Measurements from ENCODE around the gene DMPK. TPM values are rescaled to one million over a fixed set of nuclear protein-coding genes. Genes with fewer than 3 reads are reported as not detected.

Gene DMPK
- total RNA-seq, 6 donors from 2014 or later, result 24.2 to 192 (median 43.8) TPM

DNA sequence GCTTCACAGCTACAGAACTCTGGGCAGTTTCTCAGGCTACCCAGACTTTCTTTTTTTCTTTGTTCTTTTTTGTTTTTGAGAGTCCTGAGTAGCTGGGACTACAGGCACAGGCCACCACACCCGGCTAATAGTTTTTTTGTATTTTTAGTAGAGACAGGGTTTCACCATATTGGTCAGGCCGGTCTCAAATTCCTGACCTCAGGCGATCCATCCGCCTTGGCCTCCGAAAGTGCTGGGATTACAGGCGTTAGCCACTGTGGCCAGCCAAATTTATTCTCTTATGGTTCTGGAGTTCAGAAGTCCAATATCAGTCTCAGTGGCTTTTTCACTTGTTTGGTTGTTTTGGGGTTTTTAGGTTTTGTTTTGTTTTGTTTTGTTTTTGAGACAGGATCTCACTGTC lies 36.7 kb downstream of the DMPK start:
- no peaks in the 10 kb centered on the region for H3K9me3 ChIP-seq
- 90 to 92% methylated on average over 6 of the region's 6 CpGs for WGBS, 2 donors
- TF ChIP-seq EP300 (IDR thresholded peaks at IDR 0.05) (no peak), POLR2A (IDR thresholded peaks at IDR 0.05) (no peak), POLR2AphosphoS5 (IDR thresholded peaks at IDR 0.05) (no peak)
- TF ChIP-seq, protein P1, sequence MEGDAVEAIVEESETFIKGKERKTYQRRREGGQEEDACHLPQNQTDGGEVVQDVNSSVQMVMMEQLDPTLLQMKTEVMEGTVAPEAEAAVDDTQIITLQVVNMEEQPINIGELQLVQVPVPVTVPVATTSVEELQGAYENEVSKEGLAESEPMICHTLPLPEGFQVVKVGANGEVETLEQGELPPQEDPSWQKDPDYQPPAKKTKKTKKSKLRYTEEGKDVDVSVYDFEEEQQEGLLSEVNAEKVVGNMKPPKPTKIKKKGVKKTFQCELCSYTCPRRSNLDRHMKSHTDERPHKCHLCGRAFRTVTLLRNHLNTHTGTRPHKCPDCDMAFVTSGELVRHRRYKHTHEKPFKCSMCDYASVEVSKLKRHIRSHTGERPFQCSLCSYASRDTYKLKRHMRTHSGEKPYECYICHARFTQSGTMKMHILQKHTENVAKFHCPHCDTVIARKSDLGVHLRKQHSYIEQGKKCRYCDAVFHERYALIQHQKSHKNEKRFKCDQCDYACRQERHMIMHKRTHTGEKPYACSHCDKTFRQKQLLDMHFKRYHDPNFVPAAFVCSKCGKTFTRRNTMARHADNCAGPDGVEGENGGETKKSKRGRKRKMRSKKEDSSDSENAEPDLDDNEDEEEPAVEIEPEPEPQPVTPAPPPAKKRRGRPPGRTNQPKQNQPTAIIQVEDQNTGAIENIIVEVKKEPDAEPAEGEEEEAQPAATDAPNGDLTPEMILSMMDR (IDR thresholded peaks at IDR 0.05), result no peak

GRCh38 chr19:45742969-45743368 lies 39.3 kb downstream of the DMPK start:
- no peak for ATAC-seq (ENCODE audit: low FRiP score in 2 of 2)
- Histone ChIP-seq H3K9me3 (no peaks in the 10 kb centered on the region), H3K36me3 (no peaks in the 10 kb centered on the region), H3K27me3 (no peaks in the 10 kb centered on the region), H3K27ac (no peak overlapping the region), H3K4me1 (no peaks in the 10 kb centered on the region), H3K4me3 (no peak overlapping the region)
- no peak for TF ChIP-seq POLR2A (IDR thresholded peaks at IDR 0.05)
- TF ChIP-seq, protein P1 (IDR thresholded peaks at IDR 0.05), result no peak
- TF ChIP-seq POLR2AphosphoS5 (IDR thresholded peaks at IDR 0.05), result no peak
- no peak for TF ChIP-seq EP300 (IDR thresholded peaks at IDR 0.05)
- WGBS, 2 donors, result 59 to 73% methylated on average over 4 of the region's 4 CpGs
- DNase-seq, result no peak

More for the DNA sequence above, 36.7 kb downstream of the DMPK start:
- no peak for DNase-seq
- H3K4me1 ChIP-seq, result no peaks in the 10 kb centered on the region
- no peaks in the 10 kb centered on the region for H3K27me3 ChIP-seq
- no peak overlapping the region for H3K4me3 ChIP-seq
- no peak overlapping the region for H3K27ac ChIP-seq
- H3K36me3 ChIP-seq, result no peaks in the 10 kb centered on the region
- no peak for ATAC-seq (ENCODE audit: low FRiP score in 2 of 2)

- TF ChIP-seq POLR2AphosphoS5 (IDR thresholded peaks at IDR 0.05) (no peak), POLR2A (IDR thresholded peaks at IDR 0.05) (no peak), EP300 (IDR thresholded peaks at IDR 0.05) (no peak)
- TF ChIP-seq, protein P1 (IDR thresholded peaks at IDR 0.05), result no peak
- no peaks in the 10 kb centered on the region for H3K4me1 ChIP-seq
- no peak overlapping the region for H3K27ac ChIP-seq
- no peak overlapping the region for H3K4me3 ChIP-seq
- no peaks in the 10 kb centered on the region for H3K27me3 ChIP-seq
- no peak for DNase-seq
- 72 to 77% methylated on average over 10 of the region's 10 CpGs for WGBS, 2 donors
- ATAC-seq (ENCODE audit: low FRiP score in 2 of 2), result no peak
- H3K36me3 ChIP-seq, result no peaks in the 10 kb centered on the region
- no peaks in the 10 kb centered on the region for H3K9me3 ChIP-seq
Measured at GRCh38 chr19:45739498-45740439, 42.5 kb downstream of the DMPK start.

GRCh38 chr19:45733160-45733810 lies 49.0 kb downstream of the DMPK start, which contains the start of gene MEIOSIN:
TSS of gene MEIOSIN (plus strand) at chr19:45733439. CDS start at chr19:45735377, 1,938 bp downstream.
- TF ChIP-seq, protein P1 (IDR thresholded peaks at IDR 0.05), result no peak
- TF ChIP-seq POLR2A (IDR thresholded peaks at IDR 0.05), result no peak
- DNase-seq (peak in 1 of 2 donors; percentile 85), ATAC-seq (ENCODE audit: low FRiP score in 2 of 2) (no peak)
- H3K4me3 ChIP-seq, result no peak within 1 kb of the TSS
- H3K27ac ChIP-seq, result no peak within 1 kb of the TSS
- 93% methylated on average over 55 to 59 of the region's 59 CpGs for WGBS, 2 donors
- H3K9me3 ChIP-seq, result no peaks in the 10 kb centered on the region
- H3K36me3 ChIP-seq, result no peaks in the 10 kb centered on the region
- H3K4me1 ChIP-seq, result peaks cover 13 to 21% (median 15%) of the 10 kb centered on the region in 4 donors
- H3K27me3 ChIP-seq, result no peaks in the 10 kb centered on the region
